ENCODE measurements around the gene ABCB8.
A peak's percentile ranks its signal among the peaks of the same experiment; 100 is the strongest.

Gene ABCB8

GRCh38 chr7:151059367-151060112 lies 31.3 kb downstream of the ABCB8 start, which contains the start of gene SLC4A2:
Gene SLC4A2, plus strand, starts transcription at chr7:151059589. Its CDS starts 2,399 bp downstream, at chr7:151061988.
- DNase-seq: peak; percentile 92

GRCh38 chr7:151060113-151060415 lies 31.8 kb downstream of the ABCB8 start:
- no peak for DNase-seq

GRCh38 chr7:151060416-151061212 lies 32.4 kb downstream of the ABCB8 start:
- DNase-seq: peak; percentile 56

- DNase-seq: peak; percentile 38
Observed at GRCh38 chr7:151061213-151062110, 33.2 kb downstream of the ABCB8 start.

GRCh38 chr7:151062111-151062398 lies 33.8 kb downstream of the ABCB8 start:
- no peak for DNase-seq

GRCh38 chr7:151062399-151063211 lies 34.4 kb downstream of the ABCB8 start:
- DNase-seq: peak; percentile 100

- peak; percentile 70 for DNase-seq
Observed at GRCh38 chr7:151063212-151063561, 34.9 kb downstream of the ABCB8 start.

GRCh38 chr7:151064454-151064853 lies 36.2 kb downstream of the ABCB8 start:
- no peak for DNase-seq

- DNase-seq: no peak
Observed at GRCh38 chr7:151064993-151065392, 36.7 kb downstream of the ABCB8 start.

- no peak for DNase-seq
Observed at GRCh38 chr7:151065516-151065915, 37.3 kb downstream of the ABCB8 start.

- DNase-seq: no peak
Observed at GRCh38 chr7:151066273-151066974, 38.2 kb downstream of the ABCB8 start.

- no peak for DNase-seq
Observed at GRCh38 chr7:151068069-151068773, 40.0 kb downstream of the ABCB8 start.

- DNase-seq: no peak
Observed at GRCh38 chr7:151069841-151070573, 41.8 kb downstream of the ABCB8 start.

GRCh38 chr7:151070574-151070960 lies 42.3 kb downstream of the ABCB8 start:
- DNase-seq: no peak

- no peak for DNase-seq
Observed at GRCh38 chr7:151071032-151071866, 43.0 kb downstream of the ABCB8 start.

- DNase-seq: no peak
Observed at GRCh38 chr7:151073990-151074389, 45.7 kb downstream of the ABCB8 start.

GRCh38 chr7:151074817-151075661 lies 46.8 kb downstream of the ABCB8 start:
- DNase-seq: peak; percentile 32

GRCh38 chr7:151075662-151075971 lies 47.4 kb downstream of the ABCB8 start:
- no peak for DNase-seq

GRCh38 chr7:151075978-151076426 lies 47.8 kb downstream of the ABCB8 start:
- DNase-seq: no peak

All from DMS53 (cell line).